NCI-H2171 treated with DMSO at 0.1 percent for 48 hours (cell line): ENCODE measurements around the gene GREB1.

ENCODE experiments used
- DNase-seq: peaks from one replicate; lab custom pipeline; 2025; lab: John Stamatoyannopoulos, UW

GREB1 gene

DNA sequence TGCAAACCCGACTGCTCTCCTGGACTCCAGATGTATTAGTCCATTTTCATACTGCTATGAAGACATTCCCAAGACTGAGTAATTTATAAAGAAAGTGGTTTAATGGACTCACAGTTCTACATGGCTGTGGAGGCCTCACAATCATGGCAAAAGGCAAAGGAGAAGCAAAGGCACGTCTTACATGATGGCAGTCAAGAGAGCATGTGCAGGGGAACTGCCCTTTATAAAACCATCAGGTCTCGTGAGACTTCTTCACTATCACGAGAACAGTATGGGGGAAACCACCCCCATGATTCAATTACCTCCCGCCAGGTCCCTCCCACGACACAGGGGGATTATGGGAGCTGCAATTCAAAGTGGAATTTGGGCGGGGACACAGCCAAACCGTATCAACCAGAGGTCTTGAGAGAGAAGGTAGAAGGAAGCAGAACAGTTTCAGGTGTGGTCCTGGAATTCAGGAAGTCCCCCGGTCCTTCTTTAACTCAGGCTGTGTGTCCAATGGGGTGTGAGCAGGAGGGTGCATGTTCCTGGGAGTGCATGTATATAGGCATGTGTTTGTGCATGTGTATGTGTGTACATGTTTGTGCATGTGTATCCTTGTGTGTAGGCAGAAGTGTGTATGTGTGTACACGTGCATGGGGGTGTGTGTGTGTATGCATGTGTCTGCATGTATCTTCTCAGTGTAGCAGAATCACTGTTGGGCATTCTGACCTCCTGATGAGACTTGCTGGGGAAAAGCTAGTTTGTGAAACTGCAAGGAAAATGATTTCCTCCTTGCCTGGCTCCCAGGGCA, 46.2 kb downstream of the GREB1 start:
- no peak for DNase-seq

DNA sequence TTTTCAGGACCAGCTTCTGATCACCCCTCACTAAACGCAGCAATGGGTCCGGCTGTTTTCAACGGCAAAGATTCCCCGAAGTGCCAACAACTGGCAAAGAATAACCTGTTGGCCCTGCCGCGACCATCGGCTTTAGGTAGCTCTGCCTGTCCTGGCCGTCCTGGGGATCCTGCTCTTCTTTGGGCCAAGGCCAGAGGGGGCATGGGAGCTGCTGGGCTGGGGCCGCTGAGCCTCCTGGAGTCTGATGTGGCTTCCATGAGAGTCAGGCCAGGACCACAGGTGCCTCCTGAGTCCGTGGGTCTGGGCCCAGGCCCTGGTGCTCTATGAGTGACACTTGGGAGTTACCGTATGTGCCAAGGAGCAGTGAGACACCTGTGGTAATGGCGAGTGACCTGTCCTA, 46.9 kb downstream of the GREB1 start:
- no peak for DNase-seq

- no peak for DNase-seq
Observed at GRCh38 chr2:11581124-11581796, 47.4 kb downstream of the GREB1 start.

DNA sequence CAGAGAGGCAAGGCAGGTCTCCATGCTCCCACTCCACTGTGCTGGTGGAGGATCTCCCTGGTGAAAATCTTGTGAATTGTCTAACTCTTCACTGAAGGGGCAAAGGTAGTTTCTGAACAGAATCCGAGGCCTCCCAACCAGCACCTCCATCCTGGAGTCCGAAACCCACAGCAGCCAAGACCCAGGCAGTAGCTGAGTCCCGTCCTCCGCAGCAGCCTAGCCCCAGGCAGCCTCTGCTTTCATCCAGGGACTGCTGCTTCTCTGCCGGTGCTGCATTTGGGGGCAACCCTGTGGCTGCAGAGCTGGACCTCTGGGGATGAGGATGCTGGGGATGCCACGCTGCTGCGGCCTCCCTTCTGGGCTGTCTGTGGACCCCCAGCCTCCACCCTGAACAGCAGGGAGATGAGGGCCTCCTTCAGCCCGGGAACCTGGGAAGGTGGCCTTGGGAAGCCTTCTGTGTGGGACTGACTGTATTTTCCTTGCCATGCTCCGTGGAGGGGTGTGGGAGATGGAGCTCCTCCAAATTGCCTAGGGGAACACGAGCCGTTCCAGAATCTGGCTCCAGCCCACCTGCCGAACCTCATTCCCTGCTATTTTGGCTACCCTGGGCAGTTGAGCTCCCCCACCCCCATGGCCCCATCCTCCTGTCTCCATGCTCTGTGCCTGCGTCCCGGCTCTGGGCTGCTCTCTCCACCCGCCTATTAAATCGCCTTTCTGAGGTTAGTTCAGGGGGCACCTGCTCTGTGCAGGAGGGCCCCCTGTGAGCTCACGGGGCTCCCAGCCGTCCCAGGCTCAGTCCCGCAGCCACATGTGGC, 48.2 kb downstream of the GREB1 start:
- no peak for DNase-seq

DNA sequence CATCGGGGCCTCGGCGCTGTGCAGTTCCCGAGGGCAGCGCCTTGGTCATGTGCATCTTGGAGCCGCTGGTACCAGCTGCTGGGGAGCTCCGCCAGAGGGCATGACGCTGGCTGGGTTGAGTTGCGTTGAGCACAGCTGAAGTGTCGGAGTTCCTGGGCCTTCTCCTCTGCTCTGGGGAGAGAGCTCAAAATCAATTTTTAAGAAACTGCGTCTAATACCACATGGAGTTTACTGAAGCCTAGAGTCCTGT, 48.7 kb downstream of the GREB1 start:
- no peak for DNase-seq

DNA sequence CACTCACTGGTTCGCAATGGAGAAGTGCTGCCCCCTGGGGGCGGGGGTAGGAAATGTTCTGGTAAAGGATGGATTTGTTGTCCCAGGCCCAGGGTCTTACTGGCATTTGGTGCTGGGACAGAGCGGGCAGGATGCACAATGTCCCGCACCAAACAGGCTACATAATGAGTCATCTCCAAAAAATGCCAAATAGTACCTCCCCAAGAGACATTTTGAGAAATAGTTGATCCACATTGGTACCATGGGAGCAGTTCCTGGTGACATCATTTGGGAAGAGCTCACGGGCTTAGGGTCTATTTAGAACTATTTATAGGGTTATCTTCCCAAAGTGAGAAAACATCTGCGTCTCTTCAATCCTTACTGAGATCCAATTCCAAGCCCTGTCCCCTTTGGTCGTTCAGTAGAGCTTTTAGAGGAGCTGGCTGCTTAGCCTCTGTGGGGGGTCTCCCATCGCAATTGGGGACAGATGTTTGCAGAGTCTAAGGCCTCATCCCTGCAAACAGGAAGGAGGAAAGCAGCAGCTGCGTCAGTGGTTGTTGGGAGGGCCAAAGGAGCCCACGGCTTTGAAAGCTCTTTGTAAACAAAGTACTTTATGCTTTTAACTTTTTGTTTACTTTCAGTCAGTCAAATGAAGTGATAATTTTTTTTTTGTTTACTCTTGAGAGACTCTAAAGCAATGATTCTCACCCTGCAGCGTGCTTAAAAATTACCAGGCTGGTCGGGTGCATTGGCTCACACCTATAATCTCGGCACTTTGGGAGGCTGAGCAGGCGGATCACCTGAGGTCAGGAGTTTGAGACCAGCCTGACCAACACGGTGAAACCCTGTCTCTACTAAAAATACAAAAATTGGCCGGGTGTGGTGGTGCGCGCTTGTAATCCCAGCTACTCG, 49.3 kb downstream of the GREB1 start:
- DNase-seq: peak; percentile 60

GRCh38 chr2:11583840-11584524, 50.1 kb downstream of the GREB1 start:
- DNase-seq: peak; percentile 14

DNA sequence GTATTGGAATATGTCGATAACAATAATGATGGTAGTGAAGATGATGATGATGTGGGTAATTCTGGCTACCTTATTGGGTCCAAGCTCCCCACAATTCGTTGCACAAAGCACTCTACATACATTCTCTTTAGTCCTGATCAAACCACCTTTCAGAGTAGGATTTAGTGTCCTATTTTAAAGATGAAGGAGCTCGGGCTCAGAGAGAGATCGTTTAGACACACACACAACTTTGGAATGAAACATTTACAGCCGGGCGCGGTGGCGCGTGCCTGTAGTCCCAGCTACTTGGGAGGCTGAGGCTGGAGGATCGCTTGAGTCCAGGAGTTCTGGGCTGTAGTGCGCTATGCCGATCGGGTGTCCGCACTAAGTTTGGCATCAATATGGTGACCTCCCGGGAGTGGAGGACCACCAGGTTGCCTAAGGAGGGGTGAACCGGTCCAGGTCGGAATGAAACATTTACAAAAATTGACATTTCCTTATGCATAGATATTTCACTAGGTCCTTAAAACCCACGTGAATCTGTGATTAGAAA, 50.7 kb downstream of the GREB1 start:
- DNase-seq: no peak

DNA sequence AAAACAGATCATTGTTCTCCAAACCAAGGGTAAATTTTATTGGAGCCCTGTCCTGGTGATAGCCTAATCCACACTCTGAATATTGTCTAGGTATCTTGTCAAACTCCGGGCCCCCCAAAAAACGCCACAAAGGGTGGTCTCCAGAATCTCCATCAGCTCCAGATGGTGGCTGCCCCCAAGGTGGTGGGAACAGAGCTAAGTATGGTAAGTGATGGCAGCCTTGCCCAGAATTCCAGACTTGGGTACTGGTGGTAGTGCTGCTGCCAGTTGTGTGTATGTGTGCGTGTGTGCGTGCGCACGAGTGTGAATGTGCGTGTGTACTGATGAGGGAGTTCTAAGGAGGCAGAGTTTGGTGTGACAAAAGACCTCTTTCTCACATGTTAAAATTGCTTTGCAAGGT, 51.2 kb downstream of the GREB1 start:
- no peak for DNase-seq

GRCh38 chr2:11588228-11589110, 54.6 kb downstream of the GREB1 start:
- DNase-seq: peak; percentile 47

GRCh38 chr2:11589316-11589940, 55.6 kb downstream of the GREB1 start:
- DNase-seq: no peak

GRCh38 chr2:11590193-11590592, 56.3 kb downstream of the GREB1 start:
- DNase-seq: no peak

- DNase-seq: no peak
Observed at GRCh38 chr2:11591091-11591490, 57.2 kb downstream of the GREB1 start.

GRCh38 chr2:11592671-11593574, 59.1 kb downstream of the GREB1 start:
- no peak for DNase-seq

DNA sequence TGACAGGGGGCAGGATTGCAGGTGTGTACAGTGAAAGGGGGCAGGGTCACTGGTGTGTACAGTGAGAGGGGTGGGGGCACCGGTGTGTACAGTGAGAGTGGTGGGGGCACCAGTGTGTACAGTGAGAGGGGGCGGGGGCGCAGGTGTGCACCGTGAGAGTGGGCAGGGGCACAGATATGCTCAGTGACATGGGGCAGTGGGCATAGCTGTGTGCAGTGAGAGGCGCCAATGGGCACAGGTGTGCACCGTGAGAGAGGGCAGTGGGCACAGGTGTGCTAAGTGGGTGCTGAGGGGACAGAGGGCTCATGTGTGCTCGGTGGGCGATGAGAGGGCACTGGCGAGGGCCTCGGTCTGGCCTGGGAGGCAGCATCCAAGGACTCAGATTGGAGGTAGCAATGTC, 63.0 kb downstream of the GREB1 start:
- no peak for DNase-seq

DNA sequence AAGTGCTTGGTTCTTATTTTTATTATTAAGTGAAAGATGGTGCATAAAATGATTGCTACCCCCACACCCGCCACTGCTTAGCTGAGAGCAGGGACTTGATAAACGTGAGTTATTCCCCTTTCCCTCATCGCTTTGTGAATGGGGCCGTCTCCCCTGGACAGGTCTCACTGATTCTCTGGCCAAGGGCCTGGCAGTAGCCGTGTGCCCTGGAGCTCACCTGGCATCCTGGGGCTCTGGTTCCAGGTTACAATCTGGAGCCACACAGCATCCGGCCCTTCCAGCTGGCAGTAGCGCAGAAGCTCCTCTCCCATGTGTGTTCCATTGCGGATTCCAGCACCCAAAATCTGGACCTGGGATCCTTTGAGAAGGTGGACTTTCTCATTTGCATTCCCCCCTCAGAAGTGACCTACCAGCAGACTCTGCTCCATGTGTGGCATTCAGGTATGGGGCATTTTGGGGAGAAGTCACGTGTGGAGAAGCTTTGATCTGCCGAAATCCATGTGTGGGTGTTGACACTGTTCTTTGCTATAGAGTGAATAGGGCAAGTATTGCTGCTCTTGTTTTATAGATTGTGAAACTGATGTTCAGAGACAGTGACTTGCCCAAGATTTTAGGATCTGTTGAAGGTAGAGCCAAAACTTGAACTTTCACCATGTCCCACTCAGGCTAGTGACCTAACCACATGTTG, 63.8 kb downstream of the GREB1 start:
- no peak for DNase-seq

- DNase-seq: peak; percentile 25
Observed at GRCh38 chr2:11598228-11598731, 64.4 kb downstream of the GREB1 start.
